Measurements from ENCODE around the gene LCK.
A peak's percentile ranks its signal among the peaks of the same experiment; 100 is the strongest.

Gene LCK

DNA sequence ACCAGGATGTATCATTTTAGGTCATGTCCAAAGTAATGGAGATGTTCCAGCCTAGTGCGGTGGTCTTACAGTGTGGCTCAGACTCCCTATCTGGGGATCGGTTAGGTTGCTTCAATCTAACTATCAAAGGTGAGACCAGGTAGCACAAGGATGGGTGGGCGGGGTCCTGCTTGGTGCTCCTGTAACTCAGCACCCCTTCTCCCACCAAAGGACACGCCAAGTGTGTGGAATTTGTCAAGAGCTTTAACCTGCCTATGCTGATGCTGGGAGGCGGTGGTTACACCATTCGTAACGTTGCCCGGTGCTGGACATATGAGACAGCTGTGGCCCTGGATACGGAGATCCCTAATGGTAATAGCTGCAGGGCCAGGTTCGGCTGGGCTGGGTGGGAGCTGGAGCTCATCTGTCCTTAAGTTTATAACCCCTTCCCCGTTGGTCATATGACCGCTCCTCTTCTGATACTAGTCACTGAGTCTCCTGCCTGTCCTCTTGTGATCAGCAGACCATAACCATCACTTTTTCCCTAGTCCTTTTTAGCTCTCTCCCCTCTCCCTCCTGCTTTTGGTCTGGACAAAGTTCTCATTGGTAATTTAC, 79.6 kb downstream of the LCK start:
- no peaks in the 10 kb centered on the region for H3K27me3 ChIP-seq (replicated peaks; ENCODE audit: insufficient read depth, low read length)
- H3K4me2 ChIP-seq (ENCODE audit: low read depth, low read length) = no peak overlapping the region
- peaks cover 9% of the 10 kb centered on the region for H3K79me2 ChIP-seq (ENCODE audit: low read length)
- no peaks in the 10 kb centered on the region for H4K20me1 ChIP-seq (ENCODE audit: insufficient read depth, low read length)
- no peak overlapping the region for H3K4me3 ChIP-seq (ENCODE audit: low read length)
- no peak overlapping the region for H2AFZ ChIP-seq (ENCODE audit: low read length)
- H3K4me1 ChIP-seq (ENCODE audit: low read length) = peaks cover 37% of the 10 kb centered on the region
- H3F3A ChIP-seq (ENCODE audit: insufficient read depth, low read length) = peaks cover 30% of the 10 kb centered on the region
- no peak overlapping the region for H3K9ac ChIP-seq (ENCODE audit: low read length)
- TF ChIP-seq EZH2phosphoT487 (IDR thresholded peaks at IDR 0.05; ENCODE audit: low read length) (no peak), EZH2 (optimal IDR thresholded peaks at IDR 0.05; ENCODE audit: low read depth, low read length) (no peak)
- TF ChIP-seq, protein P1, sequence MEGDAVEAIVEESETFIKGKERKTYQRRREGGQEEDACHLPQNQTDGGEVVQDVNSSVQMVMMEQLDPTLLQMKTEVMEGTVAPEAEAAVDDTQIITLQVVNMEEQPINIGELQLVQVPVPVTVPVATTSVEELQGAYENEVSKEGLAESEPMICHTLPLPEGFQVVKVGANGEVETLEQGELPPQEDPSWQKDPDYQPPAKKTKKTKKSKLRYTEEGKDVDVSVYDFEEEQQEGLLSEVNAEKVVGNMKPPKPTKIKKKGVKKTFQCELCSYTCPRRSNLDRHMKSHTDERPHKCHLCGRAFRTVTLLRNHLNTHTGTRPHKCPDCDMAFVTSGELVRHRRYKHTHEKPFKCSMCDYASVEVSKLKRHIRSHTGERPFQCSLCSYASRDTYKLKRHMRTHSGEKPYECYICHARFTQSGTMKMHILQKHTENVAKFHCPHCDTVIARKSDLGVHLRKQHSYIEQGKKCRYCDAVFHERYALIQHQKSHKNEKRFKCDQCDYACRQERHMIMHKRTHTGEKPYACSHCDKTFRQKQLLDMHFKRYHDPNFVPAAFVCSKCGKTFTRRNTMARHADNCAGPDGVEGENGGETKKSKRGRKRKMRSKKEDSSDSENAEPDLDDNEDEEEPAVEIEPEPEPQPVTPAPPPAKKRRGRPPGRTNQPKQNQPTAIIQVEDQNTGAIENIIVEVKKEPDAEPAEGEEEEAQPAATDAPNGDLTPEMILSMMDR (IDR thresholded peaks at IDR 0.05; ENCODE audit: low read length) = no peak
- H3K9me2 ChIP-seq (replicated peaks; ENCODE audit: insufficient read depth, low read length) = no peaks in the 10 kb centered on the region
- no peak for DNase-seq
- no peak overlapping the region for H3K27ac ChIP-seq (ENCODE audit: low read length)
- no peaks in the 10 kb centered on the region for H3K9me3 ChIP-seq (replicated peaks; ENCODE audit: insufficient read depth, low read length)
- no peaks in the 10 kb centered on the region for H3K36me3 ChIP-seq (replicated peaks; ENCODE audit: insufficient read depth, low read length)

DNA sequence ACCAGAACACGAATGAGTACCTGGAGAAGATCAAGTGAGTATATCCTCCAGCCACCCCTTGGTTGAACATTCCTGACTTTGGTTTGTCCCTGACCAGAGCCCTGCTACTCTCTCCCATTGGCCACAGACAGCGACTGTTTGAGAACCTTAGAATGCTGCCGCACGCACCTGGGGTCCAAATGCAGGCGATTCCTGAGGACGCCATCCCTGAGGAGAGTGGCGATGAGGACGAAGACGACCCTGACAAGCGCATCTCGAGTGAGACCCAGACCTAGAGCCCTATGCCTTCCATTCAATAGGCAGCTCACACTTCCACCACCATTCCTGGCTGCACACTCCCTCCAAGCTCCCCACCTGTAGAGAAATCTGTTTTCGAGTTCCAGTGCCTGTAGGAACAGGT, 80.5 kb downstream of the LCK start:
- H3K79me2 ChIP-seq (ENCODE audit: low read length) = peaks cover 9% of the 10 kb centered on the region
- H3K36me3 ChIP-seq (replicated peaks; ENCODE audit: insufficient read depth, low read length) = no peaks in the 10 kb centered on the region
- H3K27ac ChIP-seq (ENCODE audit: low read length) = no peak overlapping the region
- TF ChIP-seq EZH2 (optimal IDR thresholded peaks at IDR 0.05; ENCODE audit: low read depth, low read length) (no peak), EZH2phosphoT487 (IDR thresholded peaks at IDR 0.05; ENCODE audit: low read length) (no peak)
- TF ChIP-seq, protein P1 (IDR thresholded peaks at IDR 0.05; ENCODE audit: low read length) = no peak
- H3K9ac ChIP-seq (ENCODE audit: low read length) = no peak overlapping the region
- H3F3A ChIP-seq (ENCODE audit: insufficient read depth, low read length) = peaks cover 32% of the 10 kb centered on the region
- no peak overlapping the region for H3K4me2 ChIP-seq (ENCODE audit: low read depth, low read length)
- H3K9me3 ChIP-seq (replicated peaks; ENCODE audit: insufficient read depth, low read length) = no peaks in the 10 kb centered on the region
- H3K4me1 ChIP-seq (ENCODE audit: low read length) = peaks cover 40% of the 10 kb centered on the region
- no peak overlapping the region for H3K4me3 ChIP-seq (ENCODE audit: low read length)
- no peak overlapping the region for H2AFZ ChIP-seq (ENCODE audit: low read length)
- H3K27me3 ChIP-seq (replicated peaks; ENCODE audit: insufficient read depth, low read length) = no peaks in the 10 kb centered on the region
- no peaks in the 10 kb centered on the region for H3K9me2 ChIP-seq (replicated peaks; ENCODE audit: insufficient read depth, low read length)
- H4K20me1 ChIP-seq (ENCODE audit: insufficient read depth, low read length) = no peaks in the 10 kb centered on the region
- DNase-seq = no peak

DNA sequence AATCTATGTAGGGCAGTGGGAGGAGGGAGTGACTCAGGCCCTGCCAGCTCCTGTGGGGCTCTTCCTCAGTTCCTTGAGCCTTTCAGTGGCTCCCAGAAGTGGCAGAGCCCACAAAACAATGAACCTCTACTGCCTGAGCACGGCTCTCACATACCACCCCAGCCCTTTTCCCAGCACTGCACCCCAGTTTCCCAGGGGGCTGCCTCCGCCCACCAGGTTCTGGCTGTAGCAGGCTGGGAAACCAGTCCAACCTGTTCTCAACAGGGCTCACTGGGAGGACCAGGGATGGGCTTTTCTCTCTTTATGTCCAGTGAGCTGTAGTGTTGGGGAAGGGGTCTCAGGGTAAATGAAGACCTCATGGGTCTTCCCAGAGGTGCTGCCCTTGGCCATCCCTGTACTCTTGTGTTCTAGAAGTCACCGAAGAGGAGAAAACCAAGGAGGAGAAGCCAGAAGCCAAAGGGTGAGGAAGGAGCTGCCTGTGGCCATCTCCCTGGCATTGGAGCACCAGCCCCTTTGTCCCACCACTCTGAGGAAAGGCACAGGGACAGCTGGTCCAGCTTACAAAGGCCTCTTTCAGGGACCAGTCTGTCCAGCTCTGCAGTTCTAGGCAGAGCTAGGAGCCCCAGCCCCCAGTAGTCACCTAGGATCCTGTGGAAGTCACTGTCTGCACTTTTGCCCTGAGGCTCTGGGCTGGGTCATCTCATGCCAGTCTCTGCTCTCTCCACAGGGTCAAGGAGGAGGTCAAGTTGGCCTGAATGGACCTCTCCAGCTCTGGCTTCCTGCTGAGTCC, 81.4 kb downstream of the LCK start:
- H3K4me3 ChIP-seq (ENCODE audit: low read length) = no peak overlapping the region
- H2AFZ ChIP-seq (ENCODE audit: low read length) = no peak overlapping the region
- no peak overlapping the region for H3K9ac ChIP-seq (ENCODE audit: low read length)
- H3K4me1 ChIP-seq (ENCODE audit: low read length) = peaks cover 49% of the 10 kb centered on the region
- peaks cover 9% of the 10 kb centered on the region for H3K79me2 ChIP-seq (ENCODE audit: low read length)
- peak overlapping the region; percentile 60; the same call in 1 of the 2 replicates for H3K27ac ChIP-seq (ENCODE audit: low read length)
- H3K36me3 ChIP-seq (replicated peaks; ENCODE audit: insufficient read depth, low read length) = no peaks in the 10 kb centered on the region
- no peak for TF ChIP-seq EZH2phosphoT487 (IDR thresholded peaks at IDR 0.05; ENCODE audit: low read length)
- TF ChIP-seq EZH2 (optimal IDR thresholded peaks at IDR 0.05; ENCODE audit: low read depth, low read length) = no peak
- TF ChIP-seq, protein P1 (IDR thresholded peaks at IDR 0.05; ENCODE audit: low read length) = no peak
- H3K9me2 ChIP-seq (replicated peaks; ENCODE audit: insufficient read depth, low read length) = no peaks in the 10 kb centered on the region
- H3F3A ChIP-seq (ENCODE audit: insufficient read depth, low read length) = peaks cover 39% of the 10 kb centered on the region
- no peak for DNase-seq
- no peaks in the 10 kb centered on the region for H3K9me3 ChIP-seq (replicated peaks; ENCODE audit: insufficient read depth, low read length)
- no peaks in the 10 kb centered on the region for H4K20me1 ChIP-seq (ENCODE audit: insufficient read depth, low read length)
- H3K4me2 ChIP-seq (ENCODE audit: low read depth, low read length) = peak overlapping the region; percentile 39; the same call in 1 of the 2 replicates
- no peaks in the 10 kb centered on the region for H3K27me3 ChIP-seq (replicated peaks; ENCODE audit: insufficient read depth, low read length)

Data from MM.1S (cell line).